Stimulated activated CD8-positive, alpha-beta memory T cell treated with anti-CD3 and anti-CD28 coated beads, Interleukin-2, amount 100 ng/mL, for 1 hour (primary cell): Measurements from ENCODE around the gene TGDS.
"Not testable (repeated sequence)": the region's sequence is repeated elsewhere in the genome, so short reads cannot be mapped to it uniquely, and the experiment has no call there.

Experiments used
- DNase-seq, 2 donors: peaks; one replicate each; pipeline ENCODE4 v3.0.0-alpha.2; 2020; ENCODE audit warnings: low read depth in 2 of 2

TGDS gene

GRCh38 chr13:94595950-94596574 lies at the start of gene TGDS:
TSS of gene TGDS (minus strand) at chr13:94596152. CDS start at chr13:94596136, 16 bp downstream.
- DNase-seq: peak; percentile 68 to 75

GRCh38 chr13:94641409-94641941 lies 45.5 kb upstream of the TGDS start:
- DNase-seq: no peak

- no peak for DNase-seq
These were observed 44.8 kb upstream of the TGDS start for GRCh38 chr13:94640721-94641120.

- DNase-seq: not testable (repeated sequence)
These were observed 41.7 kb upstream of the TGDS start for GRCh38 chr13:94637677-94638076.

GRCh38 chr13:94636942-94637578 lies 41.1 kb upstream of the TGDS start:
- no peak for DNase-seq

- DNase-seq: not testable (repeated sequence)
These were observed 40.1 kb upstream of the TGDS start for GRCh38 chr13:94636096-94636495.

GRCh38 chr13:94632226-94632980 lies 36.5 kb upstream of the TGDS start:
- DNase-seq: no peak

- no peak for DNase-seq
These were observed 34.9 kb upstream of the TGDS start for GRCh38 chr13:94630858-94631257.

- DNase-seq: no peak
These were observed 27.4 kb upstream of the TGDS start for GRCh38 chr13:94623316-94623715.

GRCh38 chr13:94622344-94622743 lies 26.4 kb upstream of the TGDS start:
- DNase-seq: no peak

GRCh38 chr13:94620286-94620896 lies 24.4 kb upstream of the TGDS start:
- DNase-seq: no peak

- DNase-seq: no peak
These were observed 21.5 kb upstream of the TGDS start for GRCh38 chr13:94617389-94618000.

- DNase-seq: no peak
These were observed 17.1 kb upstream of the TGDS start for GRCh38 chr13:94613051-94613450.

GRCh38 chr13:94612050-94612449 lies 16.1 kb upstream of the TGDS start:
- no peak for DNase-seq

GRCh38 chr13:94610475-94610874 lies 14.5 kb upstream of the TGDS start:
- no peak for DNase-seq

- no peak for DNase-seq
These were observed 13.2 kb upstream of the TGDS start for GRCh38 chr13:94609196-94609595.

GRCh38 chr13:94608586-94608985 lies 12.6 kb upstream of the TGDS start:
- DNase-seq: no peak

- DNase-seq: no peak
These were observed 12.0 kb upstream of the TGDS start for GRCh38 chr13:94607939-94608338.

- no peak for DNase-seq
These were observed 11.1 kb upstream of the TGDS start for GRCh38 chr13:94607056-94607455.

GRCh38 chr13:94602467-94602866 lies 6.5 kb upstream of the TGDS start:
- no peak for DNase-seq
